Stimulated activated CD8-positive, alpha-beta memory T cell treated with anti-CD3 and anti-CD28 coated beads, Interleukin-4, amount 100 ng/mL, for 24 hours (primary cell): ENCODE results near the gene INVS.
"Not testable (repeated sequence)": the region's sequence is repeated elsewhere in the genome, so short reads cannot be mapped to it uniquely, and the experiment has no call there.

Experiments
- DNase-seq: peaks from one replicate; pipeline ENCODE4 v3.0.0-alpha.2; 2020; ENCODE audit warnings: low read depth

Gene INVS

DNA sequence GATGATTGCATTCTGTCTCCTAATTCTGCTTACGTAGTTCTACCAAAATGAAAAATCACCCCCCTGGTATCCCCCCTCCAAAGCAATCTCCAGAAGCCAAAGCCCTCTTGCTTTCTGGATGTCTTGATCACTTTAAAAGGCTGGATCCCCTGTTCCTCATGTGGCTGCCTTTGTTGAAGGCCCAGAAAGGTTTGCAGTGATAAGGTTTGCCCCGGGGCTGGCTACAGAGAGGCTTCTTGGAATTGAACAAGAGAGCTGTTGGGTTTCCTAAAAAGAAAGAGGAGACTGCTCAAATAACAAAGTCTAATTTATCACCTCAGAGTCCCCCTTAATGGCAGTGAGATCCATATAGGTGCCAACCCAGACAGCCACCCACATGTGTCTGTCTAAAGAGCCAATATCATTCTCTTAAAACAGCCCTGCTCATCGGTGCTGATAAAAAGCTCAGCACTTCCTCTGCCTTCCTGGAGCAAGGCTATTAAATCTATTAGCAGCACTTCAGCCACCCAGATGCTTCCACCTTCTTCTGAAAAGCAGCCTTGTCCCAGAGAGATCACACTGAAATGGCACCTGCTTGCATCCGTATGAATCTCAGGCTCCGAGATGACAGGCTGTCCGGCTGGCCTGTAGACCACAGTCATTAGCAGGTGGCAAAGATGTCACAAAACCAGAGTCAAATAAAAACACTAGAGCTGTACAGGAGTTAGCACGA lies 182.8 kb downstream of the INVS start:
- no peak for DNase-seq

- no peak for DNase-seq
These were observed 183.3 kb downstream of the INVS start for GRCh38 chr9:100282388-100282719.

- DNase-seq, result no peak
These were observed 185.2 kb downstream of the INVS start for GRCh38 chr9:100284247-100284646.

DNA sequence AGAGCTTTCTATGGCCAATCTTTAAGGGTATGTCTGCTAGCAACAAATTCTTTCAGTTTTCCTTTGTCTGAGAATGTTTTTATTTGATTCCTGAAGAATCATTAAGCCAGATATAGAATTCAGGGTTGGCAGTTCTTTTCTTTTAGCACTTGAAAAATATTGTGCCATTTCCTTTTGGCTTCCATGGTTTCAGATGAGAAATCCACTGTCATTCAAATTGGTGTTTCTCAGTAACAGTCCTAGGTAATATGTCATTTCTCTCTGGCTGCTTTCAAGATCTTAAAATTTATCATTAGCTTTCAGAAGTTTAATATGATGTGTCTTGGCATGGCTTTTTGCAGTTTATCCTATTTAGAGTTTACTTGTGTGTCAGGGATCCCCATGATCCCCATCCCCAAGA lies 186.0 kb downstream of the INVS start:
- DNase-seq, result no peak

GRCh38 chr9:100285601-100286000 lies 186.6 kb downstream of the INVS start:
- no peak for DNase-seq

GRCh38 chr9:100286257-100286656 lies 187.2 kb downstream of the INVS start:
- DNase-seq, result no peak

DNA sequence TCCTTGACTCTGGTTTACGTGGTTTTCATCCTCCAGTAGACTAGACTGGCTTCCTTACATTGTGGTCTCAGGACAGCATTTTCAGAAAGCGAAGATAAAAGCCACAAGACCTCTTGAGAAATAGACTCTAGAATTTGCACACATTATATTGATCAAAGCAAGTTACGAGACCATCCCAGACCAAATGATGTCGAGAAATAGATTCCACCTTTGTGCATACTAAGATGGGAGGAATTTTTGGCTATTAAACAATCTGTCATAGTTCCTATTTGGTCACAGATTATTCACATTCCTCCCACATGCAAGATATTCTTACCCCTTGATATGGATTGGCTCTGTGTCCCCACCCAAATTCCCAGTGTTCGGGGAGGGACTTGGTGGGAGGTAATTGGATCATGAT lies 188.1 kb downstream of the INVS start:
- DNase-seq, result no peak

- no peak for DNase-seq
These were observed 191.7 kb downstream of the INVS start for GRCh38 chr9:100290714-100291113.

DNA sequence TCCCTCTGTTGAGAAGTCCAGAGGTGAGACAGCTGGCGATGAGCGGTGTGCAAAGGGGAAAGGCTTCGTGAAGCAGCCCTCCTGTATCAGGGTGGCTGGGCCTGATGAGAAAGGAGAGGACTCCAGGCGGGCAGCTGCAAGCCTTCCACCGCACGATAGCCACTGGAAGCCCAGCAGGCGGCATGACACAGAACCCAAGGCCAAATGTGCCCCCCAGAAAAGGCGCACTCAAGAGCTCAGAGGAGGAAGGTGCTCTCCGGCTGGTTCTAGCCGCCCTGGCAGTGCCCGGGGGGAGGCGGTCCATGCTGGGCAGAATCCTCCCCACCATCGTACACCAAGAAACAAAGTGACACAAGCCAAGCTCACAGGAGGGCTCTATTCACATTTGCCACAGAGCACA lies 193.4 kb downstream of the INVS start:
- DNase-seq, result no peak

DNA sequence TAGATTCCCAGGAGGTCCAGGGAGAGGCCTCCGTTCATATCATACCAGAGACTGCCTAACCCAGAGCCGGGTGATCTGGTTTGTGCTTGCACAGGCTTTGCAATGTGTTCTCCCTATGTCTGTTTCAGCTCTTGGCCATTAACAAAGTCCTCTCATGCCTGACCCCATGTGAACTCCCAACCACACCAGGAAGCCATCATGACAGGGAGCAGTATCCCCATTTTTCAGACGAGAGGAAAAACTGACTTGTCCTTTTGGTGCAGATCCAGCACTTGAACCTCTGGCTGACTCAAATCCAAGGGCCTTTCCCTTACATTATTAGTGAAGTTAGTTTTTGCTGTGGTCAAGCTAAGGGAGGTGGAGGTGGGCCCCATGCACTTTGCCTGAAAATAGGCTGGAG lies 195.3 kb downstream of the INVS start:
- DNase-seq, result no peak

DNA sequence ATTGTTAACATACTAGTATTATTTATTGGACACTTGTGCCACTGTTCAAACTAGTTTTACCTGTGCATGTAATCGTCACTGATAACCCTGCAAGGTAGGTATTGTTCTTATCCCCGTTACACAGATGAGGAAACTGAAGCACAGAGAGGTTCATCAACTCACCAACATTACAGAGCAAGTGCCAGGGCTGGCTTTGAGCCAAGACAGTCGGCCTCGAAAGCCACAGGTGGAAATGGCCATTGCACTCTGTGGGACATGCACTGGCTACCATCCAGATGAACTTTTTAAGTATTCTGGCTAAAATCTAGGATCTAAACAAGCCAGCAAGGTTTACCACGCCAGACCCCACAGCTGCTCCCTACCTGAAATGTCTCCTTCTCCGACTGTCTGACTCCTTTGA lies 195.8 kb downstream of the INVS start:
- no peak for DNase-seq

- no peak for DNase-seq
These were observed 196.2 kb downstream of the INVS start for GRCh38 chr9:100295240-100295639.

DNA sequence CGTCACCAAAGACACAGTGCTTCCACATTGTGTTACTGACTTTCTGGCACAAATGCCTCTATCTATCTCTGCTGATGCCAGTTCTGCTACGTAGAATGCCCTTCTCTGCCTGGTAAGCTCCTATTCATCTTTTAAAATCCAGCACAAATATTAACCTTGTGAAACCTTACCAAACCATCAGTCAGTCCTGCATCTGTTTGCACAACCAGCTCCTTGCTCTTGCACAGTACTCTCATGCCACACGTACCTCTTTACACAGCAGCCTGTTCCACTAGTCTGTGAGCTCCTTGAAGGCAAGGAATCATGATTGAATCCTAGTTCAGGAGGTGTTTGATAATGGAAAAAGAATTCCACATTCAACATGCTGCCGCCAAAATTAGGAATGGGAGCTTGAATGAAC lies 197.4 kb downstream of the INVS start:
- DNase-seq, result no peak

- no peak for DNase-seq
These were observed 199.3 kb downstream of the INVS start for GRCh38 chr9:100298378-100298777.

DNA sequence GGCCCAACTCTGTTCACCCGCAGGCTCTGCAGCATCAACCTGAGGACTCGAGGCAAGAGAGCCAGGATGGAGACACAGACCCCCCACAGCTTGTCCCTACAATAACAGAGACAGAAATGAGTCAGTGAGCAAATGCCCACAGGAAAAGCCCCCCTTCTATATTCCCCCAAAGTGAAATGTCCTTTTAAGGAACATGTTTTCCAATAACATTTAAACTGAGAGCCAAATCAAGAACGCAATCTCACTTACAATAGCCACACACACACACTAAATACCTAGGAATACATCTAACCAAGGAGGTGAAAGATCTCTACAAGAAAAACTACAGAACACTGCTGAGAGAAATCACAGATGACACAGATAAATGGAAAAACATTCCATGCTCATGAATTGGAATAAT lies 204.7 kb downstream of the INVS start:
- no peak for DNase-seq

- DNase-seq, result no peak
These were observed 207.2 kb downstream of the INVS start for GRCh38 chr9:100306283-100306682.

- no peak for DNase-seq
These were observed 208.0 kb downstream of the INVS start for GRCh38 chr9:100307080-100307479.

DNA sequence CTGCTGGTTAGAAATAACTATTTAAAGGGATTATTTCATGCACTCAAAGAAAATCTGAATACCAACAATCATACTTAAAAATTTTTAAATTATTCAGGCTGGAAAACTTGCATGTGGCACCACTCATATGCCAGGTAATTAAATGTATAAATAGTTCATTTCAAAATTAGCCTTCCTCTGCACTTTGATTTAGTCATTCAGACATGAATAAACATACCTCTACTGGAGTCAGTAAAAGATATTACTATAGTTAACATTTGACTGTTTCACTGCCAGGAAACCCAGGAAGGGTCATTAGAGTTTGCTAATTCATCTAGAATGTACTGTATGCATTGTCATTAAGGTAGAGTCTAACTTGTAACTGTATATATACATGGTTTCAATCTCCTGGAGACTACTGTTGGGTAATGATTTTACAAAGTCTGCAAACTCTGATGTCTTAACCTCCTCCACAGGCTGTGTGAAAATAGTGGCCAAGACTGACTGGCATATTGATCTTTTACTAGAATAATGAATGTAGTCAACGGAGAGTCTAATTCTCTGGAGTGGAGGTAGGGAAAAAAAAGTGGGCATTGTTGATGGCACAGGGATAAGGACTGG lies 210.0 kb downstream of the INVS start:
- no peak for DNase-seq

DNA sequence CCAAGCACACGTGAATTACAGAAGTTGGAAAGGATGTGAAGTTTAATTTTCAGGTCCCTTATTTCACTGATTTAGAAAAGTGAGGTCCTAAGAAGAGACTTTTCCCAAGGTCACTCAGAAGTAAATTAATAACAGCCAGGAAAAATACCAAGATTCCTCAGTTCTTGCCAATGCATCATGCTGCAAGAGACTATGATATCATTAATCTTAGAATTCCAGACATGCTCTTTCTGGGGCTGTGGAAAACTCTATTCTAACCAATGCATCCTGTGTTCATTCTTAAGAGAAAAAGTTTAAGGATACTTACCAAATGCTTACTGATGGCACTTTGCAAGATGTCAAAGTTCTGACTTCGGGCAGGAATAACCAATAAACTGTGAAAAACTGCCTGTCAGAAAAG lies 210.9 kb downstream of the INVS start:
- no peak for DNase-seq

DNA sequence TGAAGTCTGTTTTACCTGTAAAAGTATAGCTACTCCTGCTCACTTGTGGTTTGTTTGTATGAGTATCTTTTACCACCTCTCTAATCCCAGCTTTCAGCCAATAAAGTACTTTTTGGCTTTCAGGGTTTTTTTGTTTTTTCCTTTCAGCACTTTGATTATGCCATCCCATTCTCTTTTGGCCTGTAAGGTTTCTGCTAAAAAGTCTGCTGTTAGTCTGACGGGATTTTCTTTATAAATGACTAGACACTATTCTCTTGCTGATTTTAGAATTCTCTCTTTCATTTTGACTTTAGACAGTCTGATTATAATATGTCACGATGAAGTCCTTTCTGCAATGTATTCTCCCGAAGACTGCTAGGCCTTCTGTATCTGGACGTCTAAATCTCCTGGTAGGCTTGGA lies 216.5 kb downstream of the INVS start:
- no peak for DNase-seq

DNA sequence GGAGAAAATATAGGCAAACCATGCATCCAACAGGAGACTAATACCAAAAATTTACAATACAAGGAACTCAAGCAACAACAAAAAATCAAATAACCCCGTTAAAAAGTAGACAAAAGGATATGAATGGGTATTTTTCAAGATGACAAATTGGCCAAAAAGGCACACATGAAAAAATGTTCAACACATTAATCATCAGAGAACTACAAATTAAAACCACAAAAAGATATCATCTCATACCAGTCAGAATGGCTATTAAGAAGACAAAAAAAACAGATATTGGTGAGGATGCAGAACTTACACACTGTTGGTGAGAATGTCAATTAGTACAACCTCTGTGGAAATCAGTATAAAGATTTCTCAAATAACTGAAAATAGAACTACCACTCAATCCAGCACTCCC lies 218.7 kb downstream of the INVS start:
- no peak for DNase-seq

DNA sequence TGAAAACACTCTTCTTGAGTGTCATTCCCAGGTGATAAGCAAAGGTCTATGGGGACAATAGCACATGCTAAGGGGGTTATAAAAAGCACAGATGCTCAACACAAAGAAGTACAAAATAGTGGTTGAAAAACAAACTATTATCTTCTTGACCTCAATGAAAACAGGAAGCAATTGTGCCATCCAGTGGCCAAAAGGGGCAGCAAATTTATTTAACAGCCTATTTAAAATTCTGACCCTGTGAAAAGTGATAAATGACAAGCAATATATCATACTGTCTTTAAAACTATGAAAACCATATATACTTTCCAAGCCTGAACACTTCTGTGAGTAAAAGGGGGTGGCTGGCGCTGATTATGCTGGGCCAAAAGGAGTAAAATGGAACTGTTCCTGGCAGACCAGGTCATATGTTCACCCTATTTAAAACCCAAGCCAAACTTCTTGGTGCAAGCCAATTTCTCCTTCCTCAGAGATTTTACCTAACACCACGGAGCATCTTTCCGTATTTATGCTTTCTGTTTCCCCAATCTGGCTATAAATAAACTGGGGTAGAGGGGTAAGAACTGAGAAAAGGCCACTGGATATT lies 224.0 kb downstream of the INVS start:
- DNase-seq, result no peak

- DNase-seq, result no peak
These were observed 225.7 kb downstream of the INVS start for GRCh38 chr9:100324594-100325200.

GRCh38 chr9:100338736-100339135 lies 239.7 kb downstream of the INVS start:
- DNase-seq, result not testable (repeated sequence)
